ENCODE measurements around the gene SPN.

- TF ChIP-seq CTCF (IDR thresholded peaks at IDR 0.05) (no peak), POLR2A (IDR thresholded peaks at IDR 0.05) (no peak), EP300 (IDR thresholded peaks at IDR 0.05) (no peak)
Measured at GRCh38 chr16:29680180-29680598, 17.1 kb downstream of the SPN start.

Data from suprapubic skin (tissue), 3 donors.